COR-L47 (cell line): ENCODE measurements around the gene MTHFSD.

Experiments
- DNase-seq: peaks from one replicate; lab custom pipeline; 2025; lab: John Stamatoyannopoulos, UW

Gene MTHFSD

DNA sequence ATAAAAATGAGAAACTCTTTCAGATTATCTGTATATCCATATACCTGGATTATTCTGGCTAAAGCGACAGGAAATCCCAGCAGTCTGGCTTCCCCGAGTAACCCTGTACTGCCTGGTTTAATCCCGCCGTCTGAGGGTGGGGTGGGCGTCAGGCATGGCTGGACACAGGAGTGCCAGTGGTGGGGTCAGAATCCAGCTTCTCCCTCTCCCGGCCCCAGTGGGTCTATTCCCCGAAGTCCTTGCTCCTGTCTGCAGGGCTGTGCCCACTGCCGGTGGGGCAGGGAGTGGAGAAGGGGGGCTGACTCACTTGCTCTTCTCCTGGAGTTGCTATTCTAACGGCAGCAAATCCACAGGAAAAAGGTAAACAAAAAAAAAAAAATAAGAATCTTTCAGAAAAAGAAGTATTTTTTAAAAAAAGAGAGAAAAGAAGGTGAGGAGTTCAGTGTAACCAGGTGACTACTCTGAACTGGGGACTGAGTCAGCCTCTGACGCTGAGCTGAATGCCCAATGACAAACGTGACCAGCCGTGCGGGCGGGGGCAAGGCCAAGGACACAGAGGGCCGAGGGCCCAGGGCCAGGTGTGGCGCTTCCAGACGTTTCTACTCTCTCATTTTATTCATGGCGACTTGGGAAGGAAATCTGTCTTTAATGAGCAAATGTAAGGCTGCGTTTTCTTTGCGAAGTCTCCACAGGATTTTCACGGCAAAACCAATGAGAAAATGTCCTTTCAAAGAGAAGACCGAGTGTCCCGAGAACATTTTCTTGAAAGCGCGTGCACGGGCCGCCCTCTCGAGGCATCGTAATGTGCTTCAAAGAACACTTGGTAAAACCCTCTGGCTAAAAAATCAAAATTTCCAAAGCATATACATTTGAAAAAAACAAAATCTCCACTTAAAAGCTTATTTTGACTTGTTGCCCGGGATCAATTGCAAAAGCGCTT is 24.5 kb downstream of the MTHFSD start:
- DNase-seq, result no peak

DNA sequence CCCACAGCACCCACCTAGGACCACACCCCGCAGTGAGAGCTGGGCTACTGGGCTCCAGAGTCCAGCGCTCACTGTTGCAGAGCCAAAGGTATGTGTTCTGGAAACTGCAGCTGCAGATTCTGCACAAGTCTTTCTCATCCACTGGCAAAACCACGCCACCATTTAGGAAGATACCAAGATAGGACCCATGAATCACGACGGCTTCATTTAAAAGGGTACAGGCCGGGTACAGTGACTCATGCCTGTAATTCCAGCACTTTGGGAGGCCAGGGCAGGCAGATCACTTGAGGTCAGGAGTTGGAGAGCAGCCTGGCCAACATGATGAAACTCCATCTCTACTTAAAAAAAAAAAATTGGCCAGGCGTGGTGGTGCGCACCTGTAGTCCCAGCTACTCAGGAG is 25.9 kb downstream of the MTHFSD start:
- DNase-seq, result no peak

DNA sequence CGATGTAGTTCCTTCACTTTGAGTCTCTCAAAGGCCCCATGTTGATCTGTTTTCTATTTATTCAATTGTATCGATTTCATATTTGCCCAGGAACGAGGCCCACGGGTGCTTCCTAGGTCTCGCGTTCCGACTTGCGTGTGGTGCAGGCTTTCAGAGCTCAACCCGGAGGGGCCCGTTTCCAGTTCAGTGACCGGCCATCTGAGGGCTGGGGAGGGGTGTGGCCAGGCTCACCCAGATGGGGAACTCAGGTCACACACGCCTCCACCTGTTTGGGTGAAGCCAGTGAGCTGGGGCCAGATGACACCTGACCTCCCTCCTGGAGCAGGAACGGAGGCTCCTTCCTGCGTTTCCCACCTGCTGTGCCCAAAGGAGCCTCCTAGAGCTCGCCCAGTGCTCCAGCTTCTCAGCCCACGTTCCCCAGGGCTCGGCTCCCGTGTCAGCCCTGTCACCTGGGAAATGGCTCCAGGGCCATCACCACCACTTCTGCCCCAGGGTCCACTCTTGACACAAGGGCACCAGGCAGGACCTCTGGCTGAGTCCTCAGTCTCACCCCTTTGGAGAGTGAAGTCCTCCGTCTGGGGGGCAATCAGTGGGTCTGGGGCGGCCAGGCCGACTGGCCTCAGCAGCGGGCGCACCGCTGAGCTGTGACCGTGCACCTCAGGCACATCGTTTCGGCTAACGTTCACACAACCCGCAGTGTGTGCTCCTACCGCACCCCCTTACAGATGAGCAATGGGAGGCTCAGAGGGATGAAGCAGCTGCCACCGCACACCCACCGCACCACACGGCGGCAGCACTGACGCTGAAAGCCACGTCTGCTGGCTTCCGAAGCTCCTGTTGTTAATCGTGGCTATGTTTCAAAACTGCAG is 26.7 kb downstream of the MTHFSD start:
- no peak for DNase-seq

DNA sequence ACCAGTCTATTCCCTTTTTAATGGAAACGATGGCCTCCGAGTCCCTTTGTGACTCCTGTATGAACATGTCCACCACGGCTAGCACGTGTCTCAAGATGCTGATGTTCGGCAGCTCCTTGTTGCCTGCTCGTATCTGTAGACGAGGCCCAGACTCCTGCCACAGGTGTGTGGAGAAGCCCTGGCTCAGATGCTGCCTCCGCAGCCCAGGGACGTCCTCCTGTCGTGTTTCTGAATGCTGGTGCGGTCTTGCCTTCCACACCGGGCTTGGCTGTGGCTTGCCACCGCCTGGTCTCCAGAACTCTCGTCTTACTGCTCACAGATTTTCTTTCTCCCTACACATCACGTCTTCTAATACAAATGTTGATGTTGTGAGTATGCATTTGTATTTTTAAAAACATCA is 27.7 kb downstream of the MTHFSD start:
- DNase-seq, result no peak

DNA sequence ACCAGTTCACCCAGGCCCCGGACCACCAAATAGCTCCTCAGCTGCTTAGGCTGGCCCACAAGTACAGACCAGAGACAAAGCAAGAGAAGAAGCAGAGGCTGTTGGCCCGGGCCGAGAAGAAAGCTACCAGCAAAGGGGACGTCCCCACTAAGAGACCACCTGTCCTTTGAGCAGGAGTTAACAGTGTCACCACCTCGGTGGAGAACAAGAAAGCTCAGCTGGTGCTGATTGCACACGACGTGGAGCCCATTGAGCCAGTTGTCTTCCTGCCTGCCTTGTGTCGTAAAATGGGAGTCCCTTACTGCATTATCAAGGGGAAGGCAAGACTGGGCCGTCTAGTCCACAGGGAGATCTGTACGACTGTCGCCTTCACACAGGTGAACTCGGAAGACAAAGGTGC is 29.3 kb downstream of the MTHFSD start:
- no peak for DNase-seq

DNA sequence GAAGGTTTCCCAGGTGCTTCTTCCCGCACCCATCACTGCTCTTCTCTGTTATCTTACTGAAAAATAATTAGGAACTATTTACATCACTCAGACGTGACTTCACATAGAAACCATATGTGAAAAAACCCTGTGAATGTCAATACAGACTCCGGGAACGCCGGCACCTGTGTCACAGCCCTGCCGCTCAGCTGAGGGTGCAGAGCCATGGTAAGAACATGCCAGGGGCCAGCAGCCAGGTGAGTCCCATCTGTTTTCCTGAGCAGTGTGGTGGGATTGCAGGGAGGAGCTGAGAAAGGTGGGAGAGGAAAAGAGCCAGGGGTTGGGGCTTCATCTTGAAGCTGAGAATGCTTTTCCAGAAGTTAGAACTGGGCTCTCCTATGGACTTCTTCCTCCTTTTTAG is 31.0 kb downstream of the MTHFSD start:
- no peak for DNase-seq

DNA sequence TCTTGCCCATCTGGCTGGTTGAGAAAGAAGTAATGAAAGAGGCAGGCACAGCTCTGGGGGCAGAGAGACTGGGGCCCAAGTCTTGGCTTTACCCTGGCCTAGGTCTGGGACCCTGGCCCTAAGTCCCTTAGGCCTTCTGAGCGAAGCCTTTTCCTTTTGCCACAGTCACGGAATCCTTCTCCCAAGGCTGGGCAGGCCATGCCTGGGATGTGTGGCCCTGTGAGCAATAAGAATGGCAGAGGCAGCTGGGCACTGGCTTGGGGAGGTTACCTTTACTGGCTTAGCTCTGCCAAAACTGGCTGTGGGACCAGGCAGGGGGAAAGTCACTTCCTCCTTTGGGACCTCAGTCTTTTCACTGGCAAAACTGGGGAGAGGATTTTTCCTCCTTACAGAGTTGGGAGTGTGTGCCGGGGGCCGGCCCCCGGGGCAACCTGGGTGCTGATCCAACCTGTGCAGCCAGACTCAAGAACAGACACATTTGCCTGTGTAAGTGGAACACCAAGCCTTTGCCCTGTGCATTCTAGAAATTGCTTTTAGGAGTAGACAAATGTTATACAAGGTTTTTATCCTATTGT is 31.8 kb downstream of the MTHFSD start:
- DNase-seq, result no peak

DNA sequence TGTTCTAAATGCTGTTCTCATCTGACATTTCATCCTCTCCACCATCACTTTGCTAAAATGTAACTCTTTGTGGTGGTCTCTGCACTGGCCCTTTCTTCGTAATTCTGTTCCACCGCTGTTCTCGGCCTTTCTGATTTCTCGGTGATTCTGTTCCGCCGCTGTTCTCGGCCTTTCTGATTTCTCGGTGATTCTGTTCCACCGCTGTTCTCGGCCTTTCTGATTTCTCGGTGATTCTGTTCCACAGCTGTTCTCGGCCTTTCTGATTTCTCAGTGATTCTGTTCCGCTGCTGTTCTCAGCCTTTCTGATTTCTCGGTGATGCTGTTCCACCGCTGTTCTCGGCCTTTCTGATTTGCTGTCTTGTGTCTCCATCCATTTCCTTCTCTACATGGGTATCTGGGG is 32.4 kb downstream of the MTHFSD start:
- DNase-seq, result no peak

DNA sequence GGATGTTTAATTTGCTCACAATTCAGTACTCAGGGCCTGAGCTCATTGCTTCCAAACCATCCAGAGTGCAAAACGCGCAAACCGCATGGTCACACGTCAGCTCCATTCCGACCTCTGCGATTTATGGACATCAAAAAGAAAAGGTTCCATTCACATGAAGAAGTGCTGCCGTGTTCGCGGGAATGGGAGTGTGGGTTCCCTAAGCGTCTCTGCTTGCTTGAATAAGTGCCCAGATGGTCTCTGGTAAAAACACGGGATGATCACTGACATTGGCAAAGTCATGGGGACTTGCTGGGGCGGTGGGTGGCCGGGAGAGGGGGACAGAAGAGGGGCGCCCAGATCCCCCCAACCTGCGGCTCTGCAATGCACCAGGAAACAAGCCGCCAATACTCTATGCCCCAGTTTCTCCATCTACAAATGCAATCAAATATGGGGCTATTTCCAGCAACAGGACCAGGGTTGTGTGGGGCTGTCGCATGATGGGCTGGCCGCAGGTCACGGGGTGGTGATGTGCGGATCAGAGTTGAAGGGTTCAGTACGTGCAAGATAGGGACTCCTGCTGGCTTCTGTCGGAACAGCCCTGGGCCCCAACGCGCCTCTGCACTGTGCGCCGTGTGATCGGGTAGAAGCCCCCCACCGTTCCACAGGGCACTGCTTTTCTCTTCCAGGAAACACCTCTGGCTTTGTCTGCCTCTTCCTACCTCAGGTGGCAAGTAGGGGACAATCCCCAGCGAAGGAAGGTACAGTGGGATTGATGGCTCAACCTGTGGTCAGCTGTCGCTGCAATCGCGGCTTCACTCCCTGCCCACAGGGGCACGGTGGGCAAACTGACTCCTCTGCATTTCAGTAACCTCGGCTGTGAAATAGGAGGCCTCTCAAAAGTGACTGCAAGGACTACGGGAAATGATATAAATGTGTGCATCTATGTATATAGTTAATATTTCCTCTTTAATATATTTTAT is 33.5 kb downstream of the MTHFSD start:
- no peak for DNase-seq

DNA sequence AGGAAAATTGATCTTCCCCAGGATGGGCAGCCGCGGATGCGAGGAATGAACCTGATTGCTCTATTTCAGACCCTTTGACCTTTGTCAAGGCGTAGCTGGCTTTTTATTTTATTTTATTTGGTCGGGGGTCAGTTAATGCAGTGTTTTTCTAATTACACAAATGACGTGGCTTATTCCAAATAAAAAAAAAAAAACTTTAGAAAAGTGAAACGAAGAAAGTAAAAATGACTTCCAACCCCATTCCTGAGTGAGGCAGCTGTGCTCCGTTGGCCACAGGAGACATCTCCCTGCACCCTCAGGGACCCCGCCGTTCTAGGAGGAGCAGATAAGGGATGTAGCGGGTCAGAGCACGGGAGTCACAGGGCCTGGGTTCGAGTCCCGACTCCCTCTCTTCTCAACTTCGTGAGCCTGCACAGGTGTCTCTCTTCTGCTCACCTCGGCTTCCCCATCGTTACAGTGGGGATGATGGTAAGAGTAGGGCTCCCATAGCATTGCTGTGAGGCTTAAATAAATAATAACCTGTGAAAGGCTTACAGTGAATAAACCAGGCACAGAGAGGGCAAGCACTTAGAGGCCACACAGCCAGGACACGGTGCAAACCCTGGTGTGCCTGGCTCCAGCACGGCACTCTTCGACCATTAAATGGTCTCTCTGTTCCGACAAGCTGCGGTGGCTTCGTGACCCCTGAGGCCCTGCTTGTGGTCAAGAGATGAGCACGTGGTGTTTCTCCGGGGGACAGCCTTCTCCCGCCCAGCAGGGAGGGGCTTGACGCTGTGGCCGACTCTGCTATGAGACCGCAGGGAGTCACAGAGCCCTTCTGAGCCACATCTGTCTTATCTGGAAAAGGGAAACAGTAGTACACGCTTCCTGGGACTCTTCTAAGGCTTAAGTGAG is 34.5 kb downstream of the MTHFSD start:
- no peak for DNase-seq

DNA sequence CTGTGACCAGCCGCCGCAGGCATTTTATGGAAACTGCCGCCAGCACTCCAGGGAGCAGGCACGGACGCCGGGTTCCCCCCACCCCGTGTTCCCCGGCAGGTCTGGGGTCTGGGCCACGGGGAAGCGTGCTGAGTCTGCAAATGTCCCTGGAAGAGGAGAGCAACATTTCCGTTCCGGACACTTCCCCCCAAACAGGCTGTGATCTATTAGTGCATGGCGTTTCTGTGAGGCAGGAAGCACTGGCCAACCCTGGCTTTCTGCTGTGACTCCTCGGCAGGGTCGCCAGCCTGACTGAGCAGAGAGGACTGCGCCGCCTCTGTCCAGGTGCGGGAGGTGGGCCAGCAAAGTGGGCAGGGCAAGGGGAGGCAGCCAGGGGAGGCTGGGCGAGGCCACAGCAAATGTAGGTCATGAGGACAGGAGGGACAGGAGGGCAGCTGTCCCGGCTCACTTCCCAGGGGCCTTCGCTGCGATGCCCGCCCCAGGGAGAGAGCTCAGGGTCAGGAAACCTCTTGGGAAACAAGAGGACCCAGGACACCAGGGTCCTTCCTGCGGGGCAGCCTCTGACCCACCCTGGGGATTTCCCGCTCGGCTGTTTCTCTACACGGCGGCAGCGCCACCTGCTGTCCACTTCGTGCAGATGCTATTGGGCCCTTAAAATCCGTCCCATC is 35.3 kb downstream of the MTHFSD start:
- peak; percentile 29 for DNase-seq

DNA sequence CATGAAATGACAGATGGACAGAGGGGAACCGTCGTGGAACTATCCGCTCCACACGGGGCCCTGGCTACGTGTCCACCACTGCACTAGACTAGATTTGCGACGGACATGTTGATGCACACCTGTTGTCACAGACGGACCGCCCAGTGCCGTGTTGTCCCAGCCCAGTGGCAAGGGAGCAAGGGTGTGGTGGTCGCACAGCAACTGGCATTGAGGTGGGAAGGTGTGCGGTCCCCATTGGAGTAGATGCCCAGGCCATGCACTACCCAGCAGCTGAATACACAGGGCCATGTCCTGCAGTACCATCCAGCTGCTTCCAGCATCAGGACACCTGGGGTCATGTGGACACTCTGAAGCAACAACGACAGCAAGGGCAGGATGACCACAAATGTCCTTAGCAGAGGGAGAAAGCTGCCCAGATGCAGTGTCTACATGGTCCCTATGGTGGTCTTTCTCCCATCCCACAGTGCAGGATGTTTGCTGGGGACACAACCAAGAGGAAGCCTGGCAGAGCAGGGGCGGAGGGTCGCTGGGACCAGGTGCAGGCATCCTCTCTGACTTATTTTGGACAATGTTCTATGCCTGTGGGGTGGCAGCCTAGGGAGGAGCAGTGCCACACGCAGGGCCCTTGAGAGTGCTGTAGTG is 35.9 kb downstream of the MTHFSD start:
- no peak for DNase-seq

DNA sequence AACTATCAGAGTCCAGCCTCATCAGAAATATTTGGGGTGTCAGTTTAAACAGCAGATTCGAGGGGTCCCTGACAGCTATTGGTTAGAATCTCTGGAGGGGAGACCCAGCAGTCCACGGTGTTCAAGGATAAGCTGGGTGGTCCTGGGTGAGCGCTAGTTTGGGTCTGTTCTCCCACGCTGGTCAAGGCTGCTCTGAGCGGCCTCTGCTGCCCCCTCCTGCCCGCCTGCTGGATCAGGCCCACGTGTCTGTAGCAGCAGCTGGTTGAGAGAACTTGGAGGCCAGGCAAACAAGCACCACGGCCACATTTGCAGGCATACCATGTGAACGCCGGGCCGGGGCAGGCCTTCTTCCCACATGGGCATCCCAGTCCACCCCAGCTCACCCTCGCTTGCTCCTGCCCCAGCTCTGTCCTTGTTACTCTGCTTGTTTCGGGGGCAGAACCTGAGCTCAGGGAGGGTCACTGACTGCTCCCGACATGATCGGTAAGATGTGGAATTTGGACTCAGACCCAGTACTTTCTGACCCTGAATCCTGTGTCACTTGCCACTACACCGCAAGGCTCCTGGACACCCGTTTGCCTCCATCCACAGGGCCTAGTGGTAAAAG is 37.3 kb downstream of the MTHFSD start:
- DNase-seq, result no peak

DNA sequence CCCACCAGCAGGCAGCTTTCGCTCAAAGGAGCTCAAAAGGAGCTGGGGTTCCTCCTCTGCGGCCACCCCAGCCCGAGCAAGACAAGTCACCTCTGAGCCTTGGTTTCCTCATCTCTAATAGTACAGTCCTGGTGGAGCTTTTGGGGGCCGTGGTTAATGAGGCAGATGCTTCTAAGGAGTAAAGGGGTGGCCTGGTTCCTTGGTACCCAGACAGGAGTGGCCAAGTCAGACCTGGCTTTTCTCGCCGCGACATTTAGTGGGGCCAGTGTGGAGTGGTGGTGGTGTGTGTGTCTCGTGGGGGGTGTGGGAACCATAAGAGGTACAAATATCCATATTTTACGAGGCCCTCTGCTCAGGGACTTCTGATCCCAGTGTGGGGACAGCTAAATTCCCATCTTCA is 38.0 kb downstream of the MTHFSD start:
- no peak for DNase-seq

DNA sequence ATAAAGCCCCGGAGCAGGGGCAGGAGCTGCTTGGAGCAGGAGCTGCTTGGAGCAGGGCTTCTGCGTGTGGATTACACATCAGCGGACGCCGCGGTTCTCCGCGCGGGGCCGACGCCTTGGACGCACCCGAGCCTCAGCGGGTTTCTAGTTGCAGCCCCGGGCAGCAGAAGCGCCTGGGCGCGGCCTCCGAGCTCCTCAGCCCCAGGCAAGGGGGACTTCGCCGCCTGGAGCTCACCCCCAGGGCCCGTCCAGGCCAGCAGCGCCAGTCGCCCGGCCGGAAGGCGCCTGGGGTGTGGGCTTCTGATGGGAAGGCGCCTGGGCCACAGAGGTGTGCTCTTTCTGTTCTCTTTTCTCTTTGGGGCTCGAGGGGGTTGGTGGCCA is 38.4 kb downstream of the MTHFSD start:
- no peak for DNase-seq

DNA sequence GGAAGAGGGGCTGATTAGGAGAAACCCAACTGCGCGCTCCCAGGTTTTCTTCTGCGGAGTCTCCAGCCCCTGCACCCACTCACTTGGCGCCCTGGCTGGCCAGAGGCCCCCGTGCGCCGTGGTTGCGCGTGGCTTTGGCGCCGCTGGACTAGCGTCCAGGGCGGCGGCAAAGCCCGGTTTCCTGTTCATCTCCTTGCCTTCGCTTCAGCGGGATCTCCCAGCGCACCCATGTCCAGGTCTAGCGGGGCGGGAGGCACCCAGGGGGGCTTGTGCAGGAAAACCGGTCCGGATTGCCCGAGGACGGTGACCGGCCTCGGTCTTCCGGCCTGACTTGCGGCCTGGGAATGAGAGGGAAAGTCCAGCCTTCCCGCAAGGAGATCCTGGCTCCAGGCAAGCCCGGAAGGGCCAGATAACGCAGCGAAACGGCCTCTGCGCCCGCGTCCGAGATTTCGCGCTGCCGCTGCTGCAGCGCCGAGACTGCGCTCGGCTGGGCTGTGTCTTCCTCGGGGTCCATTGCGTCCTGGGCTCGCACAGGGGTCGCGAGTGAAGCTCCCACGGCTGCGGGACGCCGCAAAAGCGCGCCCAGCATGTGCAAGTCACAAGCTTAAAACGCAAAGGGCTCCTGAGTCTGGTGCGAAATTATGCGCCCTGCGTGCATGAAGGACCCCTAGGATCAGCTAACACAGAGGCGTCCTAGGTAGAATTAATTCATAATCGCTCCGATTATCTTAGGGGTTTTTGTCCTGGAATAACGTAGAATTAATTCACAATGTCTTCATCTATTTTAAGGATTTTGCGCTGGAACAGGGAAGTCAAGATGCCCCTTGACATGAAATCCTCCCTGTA is 39.0 kb downstream of the MTHFSD start:
- DNase-seq, result no peak

DNA sequence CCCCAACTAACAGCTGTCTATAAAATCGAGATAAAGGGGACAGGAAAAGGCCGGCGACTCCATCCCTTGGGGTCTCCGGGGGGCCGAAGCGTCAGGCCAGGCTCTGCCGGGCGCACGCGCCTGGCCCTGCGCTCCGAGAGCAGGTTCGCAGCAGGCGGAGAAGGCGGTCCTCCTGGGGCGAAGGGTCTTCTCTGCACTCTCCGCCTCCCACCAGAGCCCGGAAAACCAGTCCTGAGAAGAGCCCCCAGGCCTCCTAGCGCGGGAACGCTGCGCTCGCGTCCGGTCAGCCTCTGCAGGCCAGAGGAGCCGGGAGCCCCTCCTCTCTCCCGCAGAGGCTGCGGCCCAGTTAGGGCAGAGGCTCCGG is 39.6 kb downstream of the MTHFSD start:
- no peak for DNase-seq
